GM12892 (cell line): ENCODE results near the gene ITGB7.

Experiments used
- DNase-seq: peaks from one replicate; pipeline ENCODE4 v3.0.0; 2011; ENCODE audit not compliant: insufficient read length
- FAIRE-seq: peaks from 2 replicates; lab custom pipeline; 2011; peaks lifted over from hg19 to GRCh38; lab: Jason Lieb, UNC
- POLR2A ChIP-seq: IDR thresholded peaks from 2 replicates; pipeline ENCODE4 v1.6.1; 2011; ENCODE audit warnings: low read depth, low read length, control low read depth
- POLR2AphosphoS5 ChIP-seq: IDR thresholded peaks from 2 replicates; pipeline ENCODE4 v1.6.1; 2011; ENCODE audit warnings: low read depth, low read length, control low read depth
- TAF1 ChIP-seq: IDR thresholded peaks from 2 replicates; pipeline ENCODE4 v1.6.1; 2011; ENCODE audit warnings: low read depth, mild to moderate bottlenecking, control low read depth, low read length, borderline replicate concordance

ITGB7 gene

DNA sequence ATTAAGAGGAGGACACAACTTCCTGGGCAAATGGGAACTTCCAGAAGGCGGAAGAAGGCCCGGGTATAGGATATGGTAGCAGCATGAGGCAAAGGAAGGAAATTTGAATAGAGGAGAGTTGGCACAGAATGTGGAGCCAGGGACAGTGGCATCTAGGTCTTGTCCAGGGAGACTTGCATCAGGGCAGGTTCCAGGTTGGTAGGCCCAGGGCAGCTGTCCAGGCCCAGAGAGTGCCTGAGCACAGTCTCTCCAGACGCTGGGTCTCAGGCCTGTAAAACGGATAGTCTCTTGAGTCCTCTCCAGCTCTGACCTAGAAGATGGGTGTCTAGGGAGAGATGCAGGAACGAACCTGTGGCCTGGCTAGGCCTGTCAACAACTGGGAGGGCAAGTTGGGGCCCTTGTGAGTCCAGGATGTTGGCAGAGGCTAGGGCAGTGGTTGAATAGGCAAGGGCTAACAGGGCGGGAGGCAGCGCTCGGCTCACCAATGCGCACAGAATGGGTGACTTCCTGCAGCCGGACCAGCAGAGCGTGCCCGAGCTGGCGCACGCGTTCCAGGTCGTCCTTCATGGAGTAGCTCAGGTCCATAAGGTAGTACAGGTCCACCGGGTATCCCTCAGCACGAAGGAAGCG is 9.9 kb downstream of the ITGB7 start:
- FAIRE-seq (no peak), DNase-seq (no peak)

DNA sequence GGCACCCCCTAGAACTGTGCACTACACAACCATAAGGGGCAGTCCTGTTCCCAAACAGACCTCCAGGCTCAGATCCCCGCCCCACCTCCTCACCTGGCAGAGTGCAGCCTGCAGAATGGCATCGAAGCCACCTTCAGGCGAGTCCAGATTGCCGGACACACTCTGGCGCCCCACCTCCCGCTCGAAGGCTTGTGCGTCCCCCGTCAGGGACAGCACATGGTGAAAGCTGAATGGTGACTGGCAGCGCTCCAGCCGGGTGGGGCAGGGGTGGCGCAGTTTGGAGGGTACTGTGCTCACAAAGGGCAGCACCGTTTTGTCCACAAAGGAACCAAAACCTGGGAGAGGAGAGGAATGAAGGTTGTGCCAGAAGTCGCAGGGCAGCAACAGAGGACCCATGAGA is 10.6 kb downstream of the ITGB7 start:
- DNase-seq (no peak), FAIRE-seq (no peak)
- no peak for TF ChIP-seq POLR2A
- no peak for TF ChIP-seq TAF1

More for the DNA sequence above, 9.9 kb downstream of the ITGB7 start:
- no peak for TF ChIP-seq POLR2A
- TF ChIP-seq TAF1, result no peak
- no peak for TF ChIP-seq POLR2AphosphoS5

DNA sequence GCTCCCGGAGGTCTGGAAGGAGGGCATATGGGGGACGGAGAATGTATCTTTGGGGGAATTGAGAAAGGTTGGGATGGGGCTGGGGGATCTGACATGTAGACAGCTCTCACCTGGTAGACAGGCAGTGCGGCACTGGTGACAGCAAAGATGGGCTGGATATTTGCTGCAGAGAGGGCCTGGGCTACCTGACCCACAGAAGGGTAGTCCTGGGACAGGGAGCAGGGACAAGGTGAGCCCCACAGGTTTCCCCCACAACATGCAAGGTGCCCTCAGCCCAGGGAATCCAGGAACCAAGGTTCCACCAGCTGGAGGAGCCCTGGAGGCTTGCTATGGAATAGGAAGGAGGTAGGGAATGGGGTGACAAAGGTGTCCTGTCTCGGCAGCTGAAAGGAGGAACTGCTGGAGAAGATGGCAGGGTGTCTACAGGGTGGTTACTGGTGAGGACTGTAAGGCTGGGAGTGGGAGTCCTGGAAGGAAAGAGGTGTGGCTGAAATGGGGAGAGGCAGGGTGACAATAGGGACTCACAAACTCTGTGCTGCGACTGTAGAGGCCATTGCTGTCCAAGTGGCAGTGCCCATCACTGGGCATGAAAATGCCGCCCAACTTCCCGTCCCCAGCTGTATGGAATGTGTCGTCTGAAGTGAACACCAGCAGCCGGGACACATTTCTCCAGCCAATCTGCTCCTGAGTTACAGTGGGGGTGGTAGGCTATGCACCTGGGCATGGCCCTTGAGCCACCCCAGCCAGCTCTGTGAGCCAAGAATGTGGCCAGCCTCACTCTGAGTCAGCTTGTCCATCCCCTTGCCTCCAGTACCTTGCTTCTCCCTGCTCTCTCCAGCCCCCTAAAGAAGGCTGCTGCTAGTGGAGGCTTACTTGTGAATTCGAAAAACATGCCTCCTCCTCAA is 11.3 kb downstream of the ITGB7 start:
- FAIRE-seq (no peak), DNase-seq (no peak)
- TF ChIP-seq POLR2AphosphoS5, result no peak
- no peak for TF ChIP-seq TAF1
- TF ChIP-seq POLR2A, result no peak

DNA sequence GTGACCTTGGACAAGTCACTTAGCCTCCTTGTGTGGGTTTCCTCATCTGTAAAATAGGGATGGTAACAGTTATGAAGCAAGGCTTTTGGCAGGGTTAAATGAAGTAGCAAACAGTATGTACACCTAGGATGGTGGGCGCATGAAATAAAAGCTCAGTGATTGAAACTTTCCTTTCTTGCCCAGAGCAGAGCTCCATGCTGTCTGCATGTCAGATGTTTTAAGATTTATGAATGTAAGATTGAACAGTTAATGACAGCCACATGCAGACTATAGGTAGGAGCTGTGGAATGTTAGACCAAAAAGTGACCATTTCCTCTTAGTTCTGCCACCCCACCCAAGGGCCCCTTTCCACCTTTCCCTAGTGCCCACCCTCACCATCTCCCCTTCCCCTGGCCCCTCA is 12.1 kb downstream of the ITGB7 start:
- DNase-seq, result no peak
- no peak for TF ChIP-seq POLR2AphosphoS5
- no peak for TF ChIP-seq TAF1
- TF ChIP-seq POLR2A, result no peak
- no peak for FAIRE-seq

DNA sequence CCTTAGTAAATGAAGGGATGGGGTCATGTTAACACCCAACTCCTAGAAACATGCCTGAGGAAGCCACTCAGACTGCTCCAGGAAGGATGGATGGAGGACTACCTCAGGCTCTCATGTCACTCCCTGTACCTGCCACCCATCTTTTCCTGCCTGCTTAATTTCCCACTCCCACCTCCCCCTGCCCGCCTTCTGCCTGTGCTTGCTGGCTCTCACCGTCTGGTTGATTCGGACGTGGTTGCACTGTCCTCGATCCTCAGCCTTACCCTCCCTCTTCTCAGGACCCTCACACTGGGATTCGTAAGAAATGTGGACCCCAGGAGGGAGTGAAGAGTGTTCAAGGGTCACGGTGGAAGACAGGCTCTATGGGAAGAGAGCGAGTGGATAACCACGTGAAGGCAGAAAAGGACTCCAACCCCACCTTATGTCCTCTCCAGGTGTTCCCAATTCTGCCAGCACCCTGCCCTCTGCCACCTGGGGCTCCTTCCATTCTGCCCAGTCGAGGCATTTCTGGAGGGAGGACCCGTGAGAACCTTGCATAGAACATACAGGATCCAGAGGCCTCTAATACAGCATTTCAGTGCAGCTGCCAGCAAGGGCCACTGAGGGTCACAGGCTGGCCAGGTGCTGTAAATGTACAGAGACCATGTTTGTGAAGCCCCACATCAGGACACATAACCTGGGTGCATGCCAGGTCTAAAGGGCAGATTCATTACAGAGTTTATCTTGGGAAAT is 12.9 kb downstream of the ITGB7 start:
- TF ChIP-seq POLR2A, result no peak
- no peak for TF ChIP-seq TAF1
- no peak for TF ChIP-seq POLR2AphosphoS5

DNA sequence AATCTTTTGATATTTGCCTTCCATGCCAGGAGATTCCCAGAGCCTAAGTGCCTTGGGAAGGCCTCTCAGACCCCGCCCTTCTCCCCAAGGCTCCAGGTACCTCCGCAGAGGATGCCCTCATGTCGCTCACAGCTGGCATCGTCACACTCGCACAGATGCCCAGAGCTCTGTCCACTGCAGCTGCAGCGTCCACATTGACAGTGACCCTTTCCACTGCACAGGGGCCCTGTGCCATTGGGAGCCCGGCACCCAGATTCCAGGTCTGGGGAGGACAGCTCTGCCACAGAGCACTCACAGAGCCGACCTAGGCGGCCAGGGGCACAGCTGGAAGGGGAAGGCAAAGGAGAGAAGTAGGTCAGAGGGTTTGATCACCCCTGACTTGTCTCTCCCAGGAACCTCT is 14.0 kb downstream of the ITGB7 start:
- DNase-seq, result no peak
- no peak for FAIRE-seq

More for the DNA sequence above, 12.9 kb downstream of the ITGB7 start:
- no peak for DNase-seq
- no peak for FAIRE-seq

DNA sequence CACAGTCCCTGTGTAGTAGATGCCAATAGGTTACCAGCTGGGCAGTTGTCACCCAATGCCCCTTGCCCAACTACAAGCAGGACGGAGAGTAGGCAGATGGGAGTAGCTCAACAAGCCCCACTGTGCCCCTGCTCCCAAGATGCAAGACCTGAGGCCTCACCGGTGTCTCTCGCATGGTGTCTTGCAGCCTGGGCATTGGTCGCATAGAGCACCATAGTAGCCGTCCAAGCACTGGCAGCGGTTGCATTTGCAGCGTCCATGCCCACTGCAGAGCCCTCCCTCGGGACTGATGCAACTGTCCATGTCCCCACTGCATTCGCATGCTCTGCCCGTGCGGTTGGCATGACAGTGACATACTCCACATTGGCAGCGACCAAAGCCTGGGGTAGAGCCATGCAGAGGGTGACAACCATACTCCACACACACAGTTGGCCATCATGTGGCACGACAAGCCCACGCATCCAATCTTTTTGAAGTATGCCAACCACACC is 14.5 kb downstream of the ITGB7 start:
- TF ChIP-seq POLR2A, result peak; percentile 12; the same call in 1 of the 2 replicates
- peak; percentile 83 for TF ChIP-seq POLR2AphosphoS5
- TF ChIP-seq TAF1, result no peak
- DNase-seq (no peak), FAIRE-seq (no peak)

More for the DNA sequence above, 14.0 kb downstream of the ITGB7 start:
- TF ChIP-seq POLR2A (no peak), TAF1 (no peak), POLR2AphosphoS5 (no peak; the same call in 1 of the 2 replicates)

DNA sequence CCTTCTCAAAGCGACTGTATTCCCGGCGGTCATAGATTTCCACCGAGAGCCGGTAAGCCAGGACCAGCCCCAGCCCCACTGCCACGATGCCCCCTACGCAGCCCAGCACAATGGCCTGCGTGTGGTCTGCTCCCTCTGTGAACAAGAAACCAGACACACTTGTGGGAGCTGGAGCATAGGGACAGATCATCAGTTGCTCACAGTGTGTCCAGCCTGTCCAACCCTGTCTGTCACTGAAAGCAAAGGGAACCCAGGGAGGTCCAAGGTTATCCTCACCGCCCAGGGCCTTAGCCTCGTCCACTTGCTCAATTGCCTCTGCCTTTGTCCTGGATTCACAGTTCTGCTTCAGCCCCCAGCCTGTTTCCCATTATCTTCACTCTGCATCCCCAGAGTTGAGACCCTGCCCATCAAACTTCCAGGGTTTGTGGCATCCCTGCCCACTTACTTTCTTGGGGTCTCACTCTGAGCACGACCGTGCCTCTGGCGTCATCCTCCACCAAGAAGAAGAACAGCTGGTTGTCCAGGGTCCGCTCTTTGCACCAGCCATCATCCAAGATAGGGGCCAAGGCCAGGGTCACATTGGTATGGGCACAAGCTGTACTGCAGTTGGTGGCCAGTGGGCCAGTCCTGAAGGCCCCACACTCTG is 15.0 kb downstream of the ITGB7 start:
- TF ChIP-seq POLR2A (0 out of 2 replicates have a peak, but pooled peaks have one; percentile 15), POLR2AphosphoS5 (no peak)
- DNase-seq (no peak), FAIRE-seq (no peak)

DNA sequence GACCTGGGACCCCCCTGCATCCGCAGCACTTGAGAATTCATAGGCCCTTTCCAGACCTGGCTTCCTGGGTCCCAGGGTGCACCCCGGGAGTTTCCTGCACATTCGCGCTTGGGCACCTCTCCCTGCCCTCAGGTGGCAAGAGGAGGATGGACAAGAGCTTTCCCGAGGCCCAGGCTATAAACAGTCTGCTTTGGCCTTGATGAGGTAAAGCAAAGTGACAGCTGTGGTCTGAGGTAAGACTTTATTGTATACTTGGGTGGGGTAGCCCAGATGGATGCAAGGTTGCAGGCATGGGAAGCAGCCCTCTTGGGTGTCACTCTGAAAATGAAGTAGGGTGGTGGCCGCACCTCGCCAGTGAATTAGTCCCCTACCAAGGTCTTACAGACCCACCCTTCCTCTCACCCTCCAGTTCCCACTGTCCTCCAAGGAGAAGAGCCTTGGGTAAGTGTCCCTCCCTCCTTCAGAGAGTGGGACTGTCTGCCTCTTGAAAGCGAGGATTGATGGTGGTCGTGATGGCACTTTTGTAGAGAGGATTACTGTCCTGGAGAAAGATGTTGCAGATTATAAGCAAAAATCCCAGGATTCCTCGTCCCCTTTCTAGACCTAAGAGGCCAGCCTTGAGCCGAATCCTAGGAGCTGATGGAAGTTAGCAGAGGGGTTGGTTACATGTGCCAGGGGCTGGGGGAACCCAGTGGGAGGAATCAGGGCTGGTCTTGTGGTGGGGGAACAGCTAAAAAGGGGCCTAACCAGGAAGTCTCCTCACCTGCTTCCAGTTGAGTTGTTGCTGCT is 15.8 kb downstream of the ITGB7 start:
- no peak for DNase-seq
- TF ChIP-seq TAF1, result no peak
- TF ChIP-seq POLR2AphosphoS5, result peak; percentile 46; the same call in 1 of the 2 replicates
- TF ChIP-seq POLR2A, result peak; percentile 11; the same call in 1 of the 2 replicates
- no peak for FAIRE-seq

DNA sequence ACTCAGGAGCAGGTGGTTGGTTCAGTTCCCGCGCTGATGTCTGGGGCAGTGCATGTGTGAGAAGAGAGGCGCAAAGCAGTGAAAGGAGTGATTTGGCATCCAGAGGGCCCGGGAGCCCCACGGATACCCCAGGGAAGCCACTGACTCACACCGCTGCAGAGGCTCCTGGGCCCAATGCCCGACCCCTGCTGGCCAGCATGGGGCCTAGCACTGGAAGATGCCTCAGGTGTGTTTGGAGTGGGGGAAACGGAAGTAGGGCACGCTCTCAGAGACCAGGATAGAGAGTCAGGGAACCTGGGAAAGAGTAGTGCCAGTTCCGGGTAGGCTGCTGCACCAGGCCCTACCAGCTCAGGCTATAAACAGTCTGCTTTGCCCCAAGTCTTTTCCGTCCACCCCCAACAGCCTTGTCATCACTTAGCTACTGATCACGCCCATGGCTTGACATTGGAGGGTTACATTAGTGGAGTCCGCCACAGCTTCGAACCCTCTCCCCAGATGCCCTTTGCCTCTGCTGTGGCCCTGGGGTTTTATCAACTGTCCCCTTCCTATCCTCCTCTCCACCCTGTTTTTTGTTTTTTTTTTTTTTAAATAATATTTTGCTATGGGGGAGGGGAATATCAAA is 16.8 kb downstream of the ITGB7 start:
- DNase-seq, result peak; percentile 48
- no peak for FAIRE-seq
- TF ChIP-seq POLR2AphosphoS5 (peak; percentile 74; the same call in 1 of the 2 replicates), POLR2A (peak; percentile 64), TAF1 (no peak)
